K562 (cell line): ENCODE results near the gene ABHD3. TPM values are rescaled to one million over a fixed set of nuclear protein-coding genes. Genes with fewer than 3 reads are reported as not detected.
A peak's percentile ranks its signal among the peaks of the same experiment; 100 is the strongest.

ENCODE experiments used
- ATAC-seq: fragments of 200-7000 bp; cut with Tn5 transposase; 3 replicates; pipeline ENCODE4 v1.9.1; 2020; ENCODE audit warnings: moderate library complexity
- BruUV-seq: library from RNA; stranded (reverse); fragments of 400-500 nt; replicated peaks from 2 replicates; lab custom pipeline; 2021; lab: Mats Ljungman, UMichigan
- CTCF ChIA-PET: fragments of 300-600 bp; formaldehyde crosslinking; extraction: SDS; loops from one replicate; lab custom pipeline; 2021; ENCODE audit warnings: low intra/inter-chr PET ratio; lab: Yijun Ruan, JAX
- POLR2A ChIA-PET: fragments of 300-600, 350-650 bp; sonication (Branson Sonifier 250); formaldehyde crosslinking; extraction: SDS; loops from one replicate; lab custom pipeline; 2021; ENCODE audit warnings: antibody characterized with exemption, inconsistent platforms; lab: Yijun Ruan, JAX
- DNase-seq, 4 experiments: peaks; one replicate each; pipeline versions ENCODE4 v3.0.0 to v3.0.0-alpha.2; 2011 to 2018; ENCODE audit warnings: low spot score in 3 of 4, mixed read lengths in 3 of 4; ENCODE audit errors: extremely low read depth in 1 of 4
- FAIRE-seq: peaks from 2 replicates; lab custom pipeline; 2011; peaks lifted over from hg19 to GRCh38; lab: Jason Lieb, UNC
- H2AFZ ChIP-seq: 2 replicates; pipeline ENCODE4 v1.6.0; 2011; ENCODE audit warnings: low read depth, low read length, control low read depth, inconsistent platforms
- H3K27ac ChIP-seq: fragments of 200-600 bp; 3 replicates; pipeline ENCODE4 v1.8.0; 2011; ENCODE audit warnings: low read depth, mild to moderate bottlenecking, control low read depth, inconsistent platforms, low read length, moderate library complexity, mixed read lengths; ENCODE audit errors: extremely low read depth
- H3K27me3 ChIP-seq, 2 experiments: fragments of 300-600 bp in 1 of 2; 2 replicates in 1 of 2; 3 replicates in 1 of 2; pipeline versions ENCODE4 v1.6.0 to v1.8.0; 2011; ENCODE audit warnings: inconsistent platforms in 2 of 2, low read length in 2 of 2, mild to moderate bottlenecking in 1 of 2, mixed read lengths in 1 of 2, moderate library complexity in 1 of 2; ENCODE audit not compliant: control insufficient read depth in 2 of 2, insufficient read depth in 2 of 2
- H3K36me3 ChIP-seq: fragments of 300-600 bp; 3 replicates; pipeline ENCODE4 v1.8.0; 2011; ENCODE audit warnings: mild to moderate bottlenecking, low read length, inconsistent platforms; ENCODE audit not compliant: control insufficient read depth, insufficient read depth
- H3K4me1 ChIP-seq, 2 experiments: fragments of 200-600 bp in 1 of 2; replicated peaks in 1 of 2; 2 replicates in 1 of 2; 3 replicates in 1 of 2; pipeline versions ENCODE4 v1.5.1 to v1.8.0; 2011; ENCODE audit warnings: inconsistent platforms in 2 of 2, low read length in 2 of 2, mild to moderate bottlenecking in 1 of 2, mixed read lengths in 1 of 2, moderate library complexity in 1 of 2; ENCODE audit not compliant: control insufficient read depth in 2 of 2, insufficient read depth in 2 of 2
- H3K4me2 ChIP-seq: 2 replicates; pipeline ENCODE4 v1.6.1; 2011; ENCODE audit warnings: low read length, control low read depth, inconsistent platforms, mixed read lengths; ENCODE audit not compliant: insufficient read depth
- H3K4me3 ChIP-seq: fragments of 200-600 bp; sonication (generic), shearing (Covaris generic); 2 replicates; pipeline ENCODE4 v1.5.1; 2016; ENCODE audit warnings: control low read depth, inconsistent platforms
- H3K79me2 ChIP-seq: fragments of 200-600 bp; 3 replicates; pipeline ENCODE4 v1.8.0; 2011; ENCODE audit warnings: low read length, inconsistent platforms; ENCODE audit not compliant: control insufficient read depth, insufficient read depth
- H3K9ac ChIP-seq, 2 experiments: 2 replicates each; pipeline versions ENCODE4 v1.6.0 to v1.6.1; 2011; ENCODE audit warnings: low read depth in 2 of 2, low read length in 2 of 2, control low read depth in 1 of 2, inconsistent platforms in 1 of 2, mild to moderate bottlenecking in 1 of 2, mixed read lengths in 1 of 2; ENCODE audit not compliant: insufficient read depth in 1 of 2
- H3K9me1 ChIP-seq: one replicate; pipeline ENCODE4 v1.6.0; 2011; ENCODE audit warnings: inconsistent platforms, mild to moderate bottlenecking, low read length, moderate library complexity; ENCODE audit not compliant: control insufficient read depth, insufficient read depth
- H3K9me3 ChIP-seq: replicated peaks from 2 replicates; pipeline ENCODE4 v1.5.1; 2011; ENCODE audit warnings: low read depth, low read length, inconsistent platforms; ENCODE audit not compliant: control insufficient read depth, insufficient read depth
- H4K20me1 ChIP-seq: replicated peaks from 2 replicates; pipeline ENCODE4 v1.6.1; 2011; ENCODE audit warnings: low read length, inconsistent platforms, mixed read lengths; ENCODE audit not compliant: control insufficient read depth, insufficient read depth
- GTF2A2 ChIP-seq: IDR thresholded peaks from 2 replicates; pipeline ENCODE4 v1.6.1; 2016; ENCODE audit warnings: mild to moderate bottlenecking, missing genetic modification characterization, missing compliant biosample characterization
- JUN ChIP-seq, 2 experiments: sonication (generic) in 1 of 2; formaldehyde crosslinking in 1 of 2; IDR thresholded peaks; 2 replicates each; pipeline versions ENCODE4 v1.6.1 to v1.8.0; 2012 to 2022; ENCODE audit warnings: borderline replicate concordance in 2 of 2, mild to moderate bottlenecking in 2 of 2, improper control_type of control experiment in 1 of 2, low read depth in 1 of 2, low read length in 1 of 2, missing genetic modification reagents in 1 of 2
- LCOR ChIP-seq: sonication (generic); formaldehyde crosslinking; IDR thresholded peaks from 2 replicates; pipeline ENCODE4 v1.8.0; 2022; ENCODE audit warnings: mild to moderate bottlenecking, missing genetic modification reagents
- MBD2 ChIP-seq: sonication (generic); IDR thresholded peaks from 2 replicates; pipeline ENCODE4 v1.6.1; 2016; ENCODE audit warnings: low read depth, borderline replicate concordance
- MYBL2 ChIP-seq, 2 experiments: fragments of 450-650 bp in 1 of 2; sonication (generic) in 1 of 2; formaldehyde crosslinking in 1 of 2; IDR thresholded peaks; 2 replicates each; pipeline versions ENCODE4 v1.6.1 to v1.8.1; 2017 to 2022; ENCODE audit warnings: borderline replicate concordance in 1 of 2, inconsistent platforms in 1 of 2, low read depth in 1 of 2, mild to moderate bottlenecking in 1 of 2, missing genetic modification reagents in 1 of 2, moderate library complexity in 1 of 2
- POLR2AphosphoS2 ChIP-seq: IDR thresholded peaks from 2 replicates; pipeline ENCODE4 v1.6.1; 2012; ENCODE audit warnings: low read length, improper control_type of control experiment
- RBM39 ChIP-seq: fragments of 200-400 bp; formaldehyde crosslinking; optimal IDR thresholded peaks from 2 replicates; pipeline ENCODE3; 2018; ENCODE audit warnings: low read depth, low read length
- STAG1 ChIP-seq: sonication (generic); formaldehyde crosslinking; IDR thresholded peaks from 2 replicates; pipeline ENCODE4 v1.5.0; 2020; ENCODE audit warnings: missing genetic modification reagents, borderline replicate concordance
- STAT5A ChIP-seq: IDR thresholded peaks from 2 replicates; pipeline ENCODE4 v1.6.1; 2012; ENCODE audit warnings: low read length, inconsistent platforms, borderline replicate concordance
- TCF7L2 ChIP-seq: fragments of 150-350 bp; IDR thresholded peaks from 2 replicates; pipeline ENCODE4 v1.6.1; 2016; ENCODE audit warnings: low read depth, mild to moderate bottlenecking, low read length, moderate library complexity
- ZNF140 ChIP-seq: fragments of 250-450 bp; sonication (Bioruptor Pico); IDR thresholded peaks from 2 replicates; pipeline ENCODE4 v1.8.0; 2021; ENCODE audit warnings: moderate library complexity, mild to moderate bottlenecking, inconsistent platforms
- WGBS: fragments of 100-300 bp; shearing (Covaris generic); methylation state at CpG from one replicate; pipeline ENCODE4 v1.1.6; 2016; ENCODE audit warnings: low coverage, mixed read lengths; ENCODE audit not compliant: insufficient coverage; ENCODE audit errors: missing lambda C conversion rate; 5-methylcytosine and 5-hydroxymethylcytosine counted together
- in situ Hi-C: fragments of 300-500 bp; cut with MboI; formaldehyde crosslinking; loops from 4 replicates; pipeline ENCODE4 v1.15.0; 2018; ENCODE audit warnings: inconsistent platforms, mixed read lengths
- intact Hi-C: fragments of 100-400 bp; cut with micrococcal nuclease; formaldehyde crosslinking; loops from 2 replicates; pipeline ENCODE4 v1.14.2; 2022
- polyA plus RNA-seq, 8 experiments: library from polyadenylated mRNA; depleted of rRNA in 4 of 8; stranded (reverse) in 5 of 8; unstranded in 3 of 8; fragments of >200 nt; fragmentation: Nextera tagmentation in 2 of 8; fragmentation: Illumina TruSeq in 1 of 8; extraction: Ambion mirVana in 2 of 8; extraction: Trizol in 1 of 8; gene quantifications; 2 replicates each; pipeline versions ENCODE4 v1.2.1 to v1.2.3, GENCODE V29; 2011 to 2014; ENCODE audit warnings: inconsistent platforms in 1 of 8, missing spikeins in 1 of 8
- total RNA-seq, 7 experiments: library from RNA; depleted of rRNA in 6 of 7; stranded (reverse); fragments of >200 nt in 6 of 7; fragmentation: Illumina TruSeq in 2 of 7; extraction: Trizol in 2 of 7; gene quantifications; 2 replicates each; pipeline versions ENCODE4 v1.2.1 to v1.2.3, GENCODE V29; 2011 to 2021; ENCODE audit warnings: low replicate concordance in 1 of 7
- TF ChIP-seq, protein P1 (sequence below): fragments of 250-450 bp; sonication (Bioruptor Pico); IDR thresholded peaks from 2 replicates; pipeline ENCODE4 v1.8.0; 2021; ENCODE audit warnings: borderline replicate concordance, mild to moderate bottlenecking, moderate library complexity; ENCODE audit not compliant: poor library complexity, severe bottlenecking
- TF ChIP-seq, protein P2 (sequence below): sonication (generic); formaldehyde crosslinking; IDR thresholded peaks from 2 replicates; pipeline ENCODE4 v1.8.1; 2023; ENCODE audit warnings: missing genetic modification reagents, mild to moderate bottlenecking, borderline replicate concordance
- TF ChIP-seq, protein P3 (sequence below): sonication (generic); formaldehyde crosslinking; IDR thresholded peaks from 2 replicates; pipeline ENCODE4 v1.9.0; 2022; ENCODE audit warnings: mild to moderate bottlenecking, missing genetic modification reagents

ABHD3 gene
- total and polyA plus RNA-seq, 9 of the 15 experiments (the other 6 are each of a cell fraction or from before 2014, with no cell fraction given): 6.3 to 38.8 (median 19.4) TPM

DNA sequence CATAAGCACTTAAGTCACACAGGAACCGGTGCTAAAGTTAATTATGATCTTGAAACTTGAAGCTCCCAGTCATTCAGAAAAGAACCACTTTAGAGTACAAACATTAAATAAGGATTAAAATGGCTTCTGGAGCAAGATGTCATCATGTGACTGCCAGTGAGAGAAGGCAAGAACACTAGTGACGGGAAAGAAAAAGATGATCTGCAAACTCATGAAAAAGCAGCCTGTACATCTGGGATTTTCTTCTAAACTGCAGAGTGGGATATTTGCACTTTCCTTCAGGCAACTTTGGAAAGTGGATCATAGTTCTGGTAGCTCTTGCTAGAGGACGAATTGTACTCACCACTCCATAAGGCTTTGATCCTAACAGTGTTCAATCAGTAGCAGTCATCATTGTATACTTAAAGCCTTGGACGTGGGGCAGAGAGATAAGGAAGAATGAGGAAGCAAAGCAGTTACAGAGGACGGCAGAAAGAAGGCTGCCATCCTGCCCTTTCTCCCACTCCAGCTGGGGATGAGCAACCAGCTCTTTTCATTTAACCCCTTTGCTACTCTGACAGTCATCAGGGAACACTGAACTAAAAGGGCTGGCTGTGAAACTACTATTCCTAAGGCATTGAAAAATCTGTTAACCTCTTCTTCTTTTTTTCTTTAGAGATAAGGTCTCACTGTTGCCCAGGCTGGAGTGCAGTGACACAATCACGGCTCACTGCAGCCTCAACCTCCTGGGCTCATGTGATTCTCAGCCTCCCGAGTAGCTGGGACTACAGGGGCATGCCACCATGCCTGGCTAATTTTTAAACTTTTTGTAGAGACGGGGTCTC is 18.1 kb downstream of the ABHD3 start:
- Histone ChIP-seq H3K9me1 (no peaks in the 10 kb centered on the region), H3K79me2 (no peaks in the 10 kb centered on the region), H3K4me3 (no peak overlapping the region), H3K27me3 (no peaks in the 10 kb centered on the region), H3K9me3 (0 out of 2 replicates have a peak, but pooled peaks cover 1% of the 10 kb centered on the region), H4K20me1 (no peaks in the 10 kb centered on the region), H3K9ac (no peak overlapping the region), H3K4me1 (peaks cover 3 to 7% of the 10 kb centered on the region in 2 experiments; a peak in 4 of 5 replicates), H3K27ac (peak overlapping the region; percentile 73), H3K36me3 (peaks cover 32% of the 10 kb centered on the region), H3K4me2 (peak overlapping the region; percentile 50), H2AFZ (peak overlapping the region; percentile 57)
- ChIA-PET CTCF (no interaction called here), POLR2A (interaction anchor here (0.6 to 1.4 kb wide), 9 partner anchors 10 to 180 kb away, joined by 3 to 10 read pairs (median 5); partner anchors contain the start of genes ABHD3 and ESCO1)
- WGBS: 15% methylated on average over 8 of the region's 8 CpGs
- in situ Hi-C loops (no loop called here), intact Hi-C loops (no loop called here)
- DNase-seq (peak in 2 of 4 experiments; percentile 52 to 73), ATAC-seq (peak; percentile 94), FAIRE-seq (peak; percentile 73)
- BruUV-seq: no TSS peak
- no peak for TF ChIP-seq STAG1 (CRISPR knock-in tag)
- peak; percentile 37; the same call in 1 of the 2 replicates for TF ChIP-seq MBD2
- TF ChIP-seq TCF7L2: no peak
- TF ChIP-seq, protein P1, sequence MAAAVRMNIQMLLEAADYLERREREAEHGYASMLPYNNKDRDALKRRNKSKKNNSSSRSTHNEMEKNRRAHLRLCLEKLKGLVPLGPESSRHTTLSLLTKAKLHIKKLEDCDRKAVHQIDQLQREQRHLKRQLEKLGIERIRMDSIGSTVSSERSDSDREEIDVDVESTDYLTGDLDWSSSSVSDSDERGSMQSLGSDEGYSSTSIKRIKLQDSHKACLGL (CRISPR knock-in tag): no peak
- no peak for TF ChIP-seq ZNF140 (CRISPR knock-in tag)
- TF ChIP-seq MYBL2 (IDR thresholded peaks at IDR 0.05; ENCODE audit: low read depth): no peak
- TF ChIP-seq MYBL2 (CRISPR knock-in tag; IDR thresholded peaks at IDR 0.05; ENCODE audit: borderline replicate concordance): no peak
- TF ChIP-seq GTF2A2 (tag): no peak
- peak; percentile 18; the same call in 1 of the 2 replicates for TF ChIP-seq STAT5A
- TF ChIP-seq, protein P2, sequence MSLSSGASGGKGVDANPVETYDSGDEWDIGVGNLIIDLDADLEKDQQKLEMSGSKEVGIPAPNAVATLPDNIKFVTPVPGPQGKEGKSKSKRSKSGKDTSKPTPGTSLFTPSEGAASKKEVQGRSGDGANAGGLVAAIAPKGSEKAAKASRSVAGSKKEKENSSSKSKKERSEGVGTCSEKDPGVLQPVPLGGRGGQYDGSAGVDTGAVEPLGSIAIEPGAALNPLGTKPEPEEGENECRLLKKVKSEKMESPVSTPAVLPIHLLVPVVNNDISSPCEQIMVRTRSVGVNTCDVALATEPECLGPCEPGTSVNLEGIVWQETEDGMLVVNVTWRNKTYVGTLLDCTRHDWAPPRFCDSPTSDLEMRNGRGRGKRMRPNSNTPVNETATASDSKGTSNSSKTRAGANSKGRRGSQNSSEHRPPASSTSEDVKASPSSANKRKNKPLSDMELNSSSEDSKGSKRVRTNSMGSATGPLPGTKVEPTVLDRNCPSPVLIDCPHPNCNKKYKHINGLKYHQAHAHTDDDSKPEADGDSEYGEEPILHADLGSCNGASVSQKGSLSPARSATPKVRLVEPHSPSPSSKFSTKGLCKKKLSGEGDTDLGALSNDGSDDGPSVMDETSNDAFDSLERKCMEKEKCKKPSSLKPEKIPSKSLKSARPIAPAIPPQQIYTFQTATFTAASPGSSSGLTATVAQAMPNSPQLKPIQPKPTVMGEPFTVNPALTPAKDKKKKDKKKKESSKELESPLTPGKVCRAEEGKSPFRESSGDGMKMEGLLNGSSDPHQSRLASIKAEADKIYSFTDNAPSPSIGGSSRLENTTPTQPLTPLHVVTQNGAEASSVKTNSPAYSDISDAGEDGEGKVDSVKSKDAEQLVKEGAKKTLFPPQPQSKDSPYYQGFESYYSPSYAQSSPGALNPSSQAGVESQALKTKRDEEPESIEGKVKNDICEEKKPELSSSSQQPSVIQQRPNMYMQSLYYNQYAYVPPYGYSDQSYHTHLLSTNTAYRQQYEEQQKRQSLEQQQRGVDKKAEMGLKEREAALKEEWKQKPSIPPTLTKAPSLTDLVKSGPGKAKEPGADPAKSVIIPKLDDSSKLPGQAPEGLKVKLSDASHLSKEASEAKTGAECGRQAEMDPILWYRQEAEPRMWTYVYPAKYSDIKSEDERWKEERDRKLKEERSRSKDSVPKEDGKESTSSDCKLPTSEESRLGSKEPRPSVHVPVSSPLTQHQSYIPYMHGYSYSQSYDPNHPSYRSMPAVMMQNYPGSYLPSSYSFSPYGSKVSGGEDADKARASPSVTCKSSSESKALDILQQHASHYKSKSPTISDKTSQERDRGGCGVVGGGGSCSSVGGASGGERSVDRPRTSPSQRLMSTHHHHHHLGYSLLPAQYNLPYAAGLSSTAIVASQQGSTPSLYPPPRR (CRISPR knock-in tag): no peak
- TF ChIP-seq RBM39: no peak
- TF ChIP-seq POLR2AphosphoS2: no peak
- TF ChIP-seq, protein P3, sequence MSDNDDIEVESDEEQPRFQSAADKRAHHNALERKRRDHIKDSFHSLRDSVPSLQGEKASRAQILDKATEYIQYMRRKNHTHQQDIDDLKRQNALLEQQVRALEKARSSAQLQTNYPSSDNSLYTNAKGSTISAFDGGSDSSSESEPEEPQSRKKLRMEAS (CRISPR knock-in tag): no peak
- TF ChIP-seq JUN (IDR thresholded peaks at IDR 0.05; ENCODE audit: borderline replicate concordance, low read depth, low read length): 0 out of 2 replicates have a peak, but pooled peaks have one; percentile 30
- no peak for TF ChIP-seq JUN (CRISPR knock-in tag; IDR thresholded peaks at IDR 0.05; ENCODE audit: borderline replicate concordance)
- no peak for TF ChIP-seq LCOR (CRISPR knock-in tag)
